Skeletal muscle tissue (tissue), 4 donors: Measurements from ENCODE around the gene KIF16B. TPM values are rescaled to one million over a fixed set of nuclear protein-coding genes. Genes with fewer than 3 reads are reported as not detected.
"Not testable (repeated sequence)": the region's sequence is repeated elsewhere in the genome, so short reads cannot be mapped to it uniquely, and the experiment has no call there.

ENCODE experiments used
- H3K27ac ChIP-seq: one replicate; pipeline ENCODE4 v1.7.0; 2013; ENCODE audit warnings: mild to moderate bottlenecking, low read depth, low read length, inconsistent platforms
- H3K27me3 ChIP-seq, 3 donors: one replicate each; pipeline ENCODE4 v1.7.0; 2013; ENCODE audit warnings: low read length in 3 of 3; ENCODE audit not compliant: control insufficient read depth in 3 of 3, insufficient read depth in 3 of 3
- H3K36me3 ChIP-seq, 3 donors: one replicate each; pipeline ENCODE4 v1.7.0; 2013; ENCODE audit warnings: low read length in 3 of 3; ENCODE audit not compliant: control insufficient read depth in 3 of 3, insufficient read depth in 3 of 3
- H3K4me1 ChIP-seq, 3 donors: one replicate each; pipeline ENCODE4 v1.7.0; 2013; ENCODE audit warnings: low read length in 3 of 3, mild to moderate bottlenecking in 3 of 3; ENCODE audit not compliant: control insufficient read depth in 3 of 3, insufficient read depth in 3 of 3
- H3K4me3 ChIP-seq, 3 donors: one replicate each; pipeline ENCODE4 v1.7.0; 2013; ENCODE audit warnings: low read length in 3 of 3
- H3K9ac ChIP-seq, 3 donors: one replicate each; pipeline ENCODE4 v1.7.0; 2013; ENCODE audit warnings: low read length in 3 of 3, mild to moderate bottlenecking in 3 of 3, moderate library complexity in 2 of 3, low read depth in 1 of 3
- H3K9me3 ChIP-seq, 3 donors: one replicate each; pipeline ENCODE4 v1.7.0; 2013; ENCODE audit warnings: low read length in 3 of 3; ENCODE audit not compliant: control insufficient read depth in 3 of 3
- total RNA-seq: library from RNA; depleted of rRNA; stranded (reverse); fragments of >200 nt; gene quantifications from one replicate; pipeline ENCODE4 v1.2.3, GENCODE V29; 2014
- donor health status: Osteomylitis.

KIF16B gene
- total RNA-seq, 1 donor from 2014 or later: 42.8 TPM

GRCh38 chr20:16236589-16237241 lies 336.5 kb downstream of the KIF16B start:
- peaks cover 0 to 2% (median 0%) of the 10 kb centered on the region in 3 donors for H3K4me1 ChIP-seq

DNA sequence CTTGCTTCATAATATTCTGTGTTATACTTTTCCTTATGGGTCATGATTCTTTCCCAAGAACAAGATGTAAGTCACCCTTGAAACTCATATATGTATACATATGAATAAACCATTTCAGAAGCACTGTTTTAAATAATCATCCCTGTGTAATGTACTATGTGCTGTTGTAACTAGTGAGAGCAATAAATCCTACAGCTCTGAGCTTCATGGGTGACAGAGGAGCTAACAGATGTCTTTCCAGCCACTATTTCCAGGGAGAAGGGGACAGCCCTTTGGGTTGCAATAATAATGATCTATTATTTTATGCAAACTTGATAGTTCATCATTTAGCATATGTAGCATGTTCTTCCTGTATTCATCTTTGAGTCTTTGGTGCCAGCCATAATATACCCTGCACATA lies 342.8 kb downstream of the KIF16B start:
- H3K27ac ChIP-seq: no peak overlapping the region
- no peaks in the 10 kb centered on the region for H3K36me3 ChIP-seq
- no peak overlapping the region for H3K4me3 ChIP-seq
- peaks cover 0 to 2% (median 0%) of the 10 kb centered on the region in 3 donors for H3K4me1 ChIP-seq
- no peak overlapping the region for H3K9ac ChIP-seq
- no peaks in the 10 kb centered on the region for H3K27me3 ChIP-seq
- no peaks in the 10 kb centered on the region for H3K9me3 ChIP-seq

More at GRCh38 chr20:16236589-16237241, 336.5 kb downstream of the KIF16B start:
- Histone ChIP-seq H3K9me3 (peaks cover 2 to 6% (median 3%) of the 10 kb centered on the region in 3 donors), H3K27me3 (no peaks in the 10 kb centered on the region), H3K9ac (no peak overlapping the region), H3K27ac (no peak overlapping the region), H3K4me3 (no peak overlapping the region), H3K36me3 (peaks cover 0 to 2% (median 0%) of the 10 kb centered on the region in 3 donors)

GRCh38 chr20:16229813-16230212 lies 343.4 kb downstream of the KIF16B start:
- Histone ChIP-seq H3K27ac (no peak overlapping the region), H3K9me3 (no peaks in the 10 kb centered on the region)

GRCh38 chr20:16228722-16229121 lies 344.5 kb downstream of the KIF16B start:
- Histone ChIP-seq H3K36me3 (no peaks in the 10 kb centered on the region), H3K27ac (no peak overlapping the region), H3K9ac (no peak overlapping the region), H3K4me1 (no peaks in the 10 kb centered on the region), H3K9me3 (no peaks in the 10 kb centered on the region), H3K4me3 (no peak overlapping the region), H3K27me3 (no peaks in the 10 kb centered on the region)

More at GRCh38 chr20:16229813-16230212, 343.4 kb downstream of the KIF16B start:
- Histone ChIP-seq H3K4me1 (peaks cover 0 to 2% (median 0%) of the 10 kb centered on the region in 3 donors), H3K4me3 (no peak overlapping the region), H3K27me3 (no peaks in the 10 kb centered on the region), H3K36me3 (no peaks in the 10 kb centered on the region), H3K9ac (no peak overlapping the region)

GRCh38 chr20:16226961-16227360 lies 346.3 kb downstream of the KIF16B start:
- not testable (repeated sequence) for H3K4me3 ChIP-seq, H3K9ac ChIP-seq

DNA sequence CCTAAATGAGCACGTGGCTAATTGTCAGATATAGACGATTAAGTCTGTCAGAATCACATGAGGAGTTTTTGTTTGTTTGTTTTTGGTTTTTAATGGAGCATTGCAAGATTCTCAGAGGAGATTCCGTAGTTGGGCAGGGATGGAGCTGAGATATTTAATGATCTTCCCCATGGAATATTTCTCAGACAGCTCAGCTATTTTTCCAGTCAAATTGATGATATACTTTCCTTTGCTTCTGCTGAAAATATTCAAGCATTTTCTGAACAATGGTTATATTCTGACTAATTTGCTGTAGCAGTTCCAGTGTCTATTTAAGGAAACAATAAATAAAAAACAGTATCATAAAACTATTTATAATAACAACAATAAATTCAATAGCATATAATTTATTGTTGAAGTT lies 348.4 kb downstream of the KIF16B start:
- no peak overlapping the region for H3K27ac ChIP-seq

More at GRCh38 chr20:16226961-16227360, 346.3 kb downstream of the KIF16B start:
- H3K9me3 ChIP-seq, H3K27ac ChIP-seq, H3K36me3 ChIP-seq, H3K27me3 ChIP-seq, H3K4me1 ChIP-seq: not testable (repeated sequence)

DNA sequence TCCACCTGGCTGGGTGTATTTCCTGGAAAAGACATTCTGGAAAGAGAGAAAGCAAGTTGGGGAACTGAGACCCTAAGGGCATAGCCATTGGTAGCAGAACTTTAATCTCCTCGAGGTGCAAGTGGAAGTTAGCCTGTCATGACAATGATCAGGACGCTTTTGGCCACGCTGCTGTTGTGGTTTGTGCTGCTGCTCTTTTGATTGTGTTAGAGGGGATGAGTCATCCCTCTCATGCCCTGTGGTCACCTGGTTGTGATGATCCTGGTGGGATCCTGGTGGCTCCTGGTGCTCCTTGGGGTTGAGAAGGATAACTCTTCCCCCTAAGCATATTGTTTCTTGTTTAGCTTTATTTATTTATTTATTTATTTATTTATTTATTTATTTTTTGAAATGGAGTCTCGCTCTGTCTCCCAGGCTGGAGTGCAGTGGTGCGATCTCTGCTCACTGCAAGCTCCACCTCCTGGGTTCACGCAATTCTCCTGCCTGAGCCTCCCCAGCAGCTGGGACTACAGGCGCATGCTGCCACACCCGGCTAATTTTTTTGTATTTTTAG lies 350.3 kb downstream of the KIF16B start:
- H3K27ac ChIP-seq: no peak overlapping the region
- H3K36me3 ChIP-seq: no peaks in the 10 kb centered on the region
- no peaks in the 10 kb centered on the region for H3K9me3 ChIP-seq
- no peak overlapping the region for H3K9ac ChIP-seq
- no peak overlapping the region for H3K4me3 ChIP-seq
- H3K27me3 ChIP-seq: no peaks in the 10 kb centered on the region
- H3K4me1 ChIP-seq: no peaks in the 10 kb centered on the region

More for the DNA sequence above, 348.4 kb downstream of the KIF16B start:
- H3K4me1 ChIP-seq: no peaks in the 10 kb centered on the region
- no peaks in the 10 kb centered on the region for H3K36me3 ChIP-seq
- no peaks in the 10 kb centered on the region for H3K27me3 ChIP-seq
- H3K9me3 ChIP-seq: no peaks in the 10 kb centered on the region
- no peak overlapping the region for H3K4me3 ChIP-seq
- no peak overlapping the region for H3K9ac ChIP-seq

Other genes with a start within 250 kb of the KIF16B start
- gene SNRPB2, start 156.6 kb upstream of the KIF16B start, total RNA-seq: 31.8 TPM
- not detected for gene OTOR, start 174.9 kb upstream of the KIF16B start, total RNA-seq